Astrocyte of the spinal cord (primary cell): Measurements from ENCODE around the gene TECPR1.

ENCODE experiments used
- DNase-seq: peaks from one replicate; pipeline ENCODE4 v3.0.0; 2011; ENCODE audit warnings: low read depth, low spot score
- H3K4me3 ChIP-seq: 2 replicates; pipeline ENCODE4 v1.5.1; 2011; ENCODE audit warnings: low read depth, mild to moderate bottlenecking, low read length, moderate library complexity
- CTCF ChIP-seq: IDR thresholded peaks from 2 replicates; pipeline ENCODE4 v1.5.1; 2012; ENCODE audit warnings: low read depth, mild to moderate bottlenecking, low read length, inconsistent platforms
- in situ Hi-C: cut with HindIII; loops from 2 replicates; pipeline ENCODE4 v1.10.0; 2017; ENCODE audit warnings: low sequenced_read_pairs

TECPR1 gene

GRCh38 chr7:98206451-98207330, 45.3 kb downstream of the TECPR1 start:
- no peak for DNase-seq

GRCh38 chr7:98205162-98205845, 46.7 kb downstream of the TECPR1 start:
- H3K4me3 ChIP-seq, result no peak overlapping the region
- TF ChIP-seq CTCF, result no peak
- in situ Hi-C loops, result no loop called here
- DNase-seq, result no peak

More at GRCh38 chr7:98206451-98207330, 45.3 kb downstream of the TECPR1 start:
- in situ Hi-C loops, result no loop called here
- no peak overlapping the region for H3K4me3 ChIP-seq
- TF ChIP-seq CTCF, result no peak

GRCh38 chr7:98204670-98205069, 47.4 kb downstream of the TECPR1 start:
- H3K4me3 ChIP-seq, result no peak overlapping the region
- no peak for DNase-seq
- no peak for TF ChIP-seq CTCF
- in situ Hi-C loops, result no loop called here

GRCh38 chr7:98203964-98204605, 47.9 kb downstream of the TECPR1 start:
- TF ChIP-seq CTCF, result no peak
- in situ Hi-C loops, result no loop called here
- DNase-seq, result no peak
- no peak overlapping the region for H3K4me3 ChIP-seq

- no peak for DNase-seq
Observed at GRCh38 chr7:98203261-98203963, 48.6 kb downstream of the TECPR1 start.

More at GRCh38 chr7:98203261-98203963, 48.6 kb downstream of the TECPR1 start:
- TF ChIP-seq CTCF, result no peak
- in situ Hi-C loops, result no loop called here
- no peak overlapping the region for H3K4me3 ChIP-seq
